HepG2 (cell line): Measurements from ENCODE around the gene NUDT2. TPM values are rescaled to one million over a fixed set of nuclear protein-coding genes. Genes with fewer than 3 reads are reported as not detected.

Experiments used
- DMTF1 ChIP-seq: sonication (generic); formaldehyde crosslinking; IDR thresholded peaks from 2 replicates; pipeline ENCODE4 v1.4.0; 2020; ENCODE audit warnings: mild to moderate bottlenecking, missing genetic modification reagents
- FIP1L1 ChIP-seq: fragments of 200-400 bp; formaldehyde crosslinking; IDR thresholded peaks from 2 replicates; pipeline ENCODE4 v1.6.1; 2018; ENCODE audit warnings: low read depth, mild to moderate bottlenecking, low read length, moderate library complexity, borderline replicate concordance; ENCODE audit not compliant: insufficient read depth
- HES4 ChIP-seq: sonication (generic); formaldehyde crosslinking; IDR thresholded peaks from 2 replicates; pipeline ENCODE4 v1.9.0; 2021; ENCODE audit warnings: mild to moderate bottlenecking, missing genetic modification reagents, borderline replicate concordance
- HNF4G ChIP-seq, 2 experiments: sonication (generic) in 1 of 2; formaldehyde crosslinking in 1 of 2; IDR thresholded peaks; 2 replicates each; pipeline versions ENCODE4 v1.4.0 to v1.6.1; 2011 to 2020; ENCODE audit warnings: borderline replicate concordance in 2 of 2, low read depth in 2 of 2, mild to moderate bottlenecking in 2 of 2, low read length in 1 of 2, missing genetic modification reagents in 1 of 2, moderate library complexity in 1 of 2
- SNRNP70 ChIP-seq: fragments of 200-400 bp; formaldehyde crosslinking; IDR thresholded peaks from 2 replicates; pipeline ENCODE4 v1.6.1; 2017; ENCODE audit warnings: mild to moderate bottlenecking, low read depth, low read length, moderate library complexity
- THAP9 ChIP-seq: sonication (generic); formaldehyde crosslinking; IDR thresholded peaks from 2 replicates; pipeline ENCODE4; 2020; ENCODE audit warnings: missing genetic modification reagents, mild to moderate bottlenecking, borderline replicate concordance
- XRCC5 ChIP-seq: fragments of 200-400 bp; formaldehyde crosslinking; optimal IDR thresholded peaks from 2 replicates; pipeline ENCODE3; 2017; ENCODE audit warnings: mild to moderate bottlenecking, low read length
- polyA plus RNA-seq, 8 experiments: library from polyadenylated mRNA; depleted of rRNA in 3 of 8; stranded (reverse) in 7 of 8; unstranded in 1 of 8; fragments of >200 nt; fragmentation: Illumina TruSeq in 4 of 8; extraction: Trizol in 4 of 8; gene quantifications; 2 replicates each; pipeline versions ENCODE4 v1.2.1 to v1.2.3, GENCODE V29; 2011 to 2016; ENCODE audit warnings: low read depth in 4 of 8, missing spikeins in 1 of 8, mixed read lengths in 1 of 8; ENCODE audit not compliant: insufficient read depth in 1 of 8
- total RNA-seq, 5 experiments: library from RNA; depleted of rRNA; stranded (reverse); fragments of >200 nt; fragmentation: Illumina TruSeq; extraction: Trizol; gene quantifications; 2 replicates each; pipeline ENCODE4 v1.2.3, GENCODE V29; 2016; ENCODE audit warnings: low read depth in 1 of 5
- TF ChIP-seq, protein P1 (sequence below): sonication (generic); formaldehyde crosslinking; conservative IDR thresholded peaks from 2 replicates; pipeline ENCODE4 v1.8.0; 2022; ENCODE audit warnings: low read depth, missing genetic modification reagents
- TF ChIP-seq, protein P2 (sequence below): sonication (generic); formaldehyde crosslinking; IDR thresholded peaks from 2 replicates; pipeline ENCODE4 v1.9.0; 2021; ENCODE audit warnings: missing genetic modification reagents, borderline replicate concordance

The NUDT2 gene
- total and polyA plus RNA-seq, 2 of the 13 experiments (the other 11 are each of a cell fraction or from before 2014, with no cell fraction given), result 19.9 to 24.6 TPM

DNA sequence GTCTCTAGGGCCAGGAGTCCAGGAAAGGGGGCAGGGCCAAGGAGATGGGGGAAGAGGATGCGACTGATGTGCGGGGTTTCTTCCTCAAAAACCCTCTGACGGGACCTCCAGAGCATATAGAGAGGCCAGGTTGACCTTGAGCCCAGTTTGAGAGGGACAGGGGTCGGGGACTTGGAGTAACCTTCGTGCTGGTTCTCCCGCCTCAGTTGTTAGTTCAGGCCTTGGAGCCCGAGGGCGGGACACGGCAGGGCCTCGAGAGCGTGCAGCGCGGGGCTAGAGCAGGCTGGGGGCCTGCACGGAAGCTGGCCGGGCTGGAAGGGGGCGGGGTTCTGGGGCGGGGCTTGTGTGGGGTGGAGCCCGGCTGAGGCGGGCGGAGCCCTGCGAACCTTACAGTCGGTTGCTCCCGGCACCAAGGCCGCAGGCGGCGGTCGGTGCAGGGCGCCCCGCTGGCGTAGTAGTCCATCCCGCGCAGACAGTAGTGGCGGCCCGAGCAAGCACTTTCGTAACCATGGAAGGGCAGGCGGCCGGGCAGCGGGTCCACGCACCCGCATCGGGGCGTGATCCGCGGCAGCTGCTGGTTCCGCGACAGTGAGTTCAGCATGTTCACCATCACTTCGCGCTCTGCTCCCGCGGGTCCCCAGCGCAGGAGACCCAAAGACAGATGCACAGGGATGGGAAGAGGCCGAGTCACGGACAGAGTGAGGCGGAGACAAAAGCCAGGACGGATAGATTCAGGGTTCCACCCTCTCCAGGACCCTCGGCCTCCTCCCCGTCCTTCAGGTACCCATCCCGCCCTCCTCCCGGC, 51.3 kb downstream of the NUDT2 start (continued):
- TF ChIP-seq, protein P1, sequence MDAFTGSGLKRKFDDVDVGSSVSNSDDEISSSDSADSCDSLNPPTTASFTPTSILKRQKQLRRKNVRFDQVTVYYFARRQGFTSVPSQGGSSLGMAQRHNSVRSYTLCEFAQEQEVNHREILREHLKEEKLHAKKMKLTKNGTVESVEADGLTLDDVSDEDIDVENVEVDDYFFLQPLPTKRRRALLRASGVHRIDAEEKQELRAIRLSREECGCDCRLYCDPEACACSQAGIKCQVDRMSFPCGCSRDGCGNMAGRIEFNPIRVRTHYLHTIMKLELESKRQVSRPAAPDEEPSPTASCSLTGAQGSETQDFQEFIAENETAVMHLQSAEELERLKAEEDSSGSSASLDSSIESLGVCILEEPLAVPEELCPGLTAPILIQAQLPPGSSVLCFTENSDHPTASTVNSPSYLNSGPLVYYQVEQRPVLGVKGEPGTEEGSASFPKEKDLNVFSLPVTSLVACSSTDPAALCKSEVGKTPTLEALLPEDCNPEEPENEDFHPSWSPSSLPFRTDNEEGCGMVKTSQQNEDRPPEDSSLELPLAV (CRISPR knock-in tag), result no peak
- TF ChIP-seq FIP1L1 (no peak), XRCC5 (no peak), HNF4G (IDR thresholded peaks at IDR 0.05; ENCODE audit: borderline replicate concordance, low read depth, low read length) (no peak), HNF4G (CRISPR knock-in tag; IDR thresholded peaks at IDR 0.05; ENCODE audit: borderline replicate concordance, low read depth) (no peak), THAP9 (CRISPR knock-in tag) (no peak; the same call in 1 of the 2 replicates), SNRNP70 (no peak), DMTF1 (no peak), HES4 (peak; percentile 75)
- TF ChIP-seq, protein P2, sequence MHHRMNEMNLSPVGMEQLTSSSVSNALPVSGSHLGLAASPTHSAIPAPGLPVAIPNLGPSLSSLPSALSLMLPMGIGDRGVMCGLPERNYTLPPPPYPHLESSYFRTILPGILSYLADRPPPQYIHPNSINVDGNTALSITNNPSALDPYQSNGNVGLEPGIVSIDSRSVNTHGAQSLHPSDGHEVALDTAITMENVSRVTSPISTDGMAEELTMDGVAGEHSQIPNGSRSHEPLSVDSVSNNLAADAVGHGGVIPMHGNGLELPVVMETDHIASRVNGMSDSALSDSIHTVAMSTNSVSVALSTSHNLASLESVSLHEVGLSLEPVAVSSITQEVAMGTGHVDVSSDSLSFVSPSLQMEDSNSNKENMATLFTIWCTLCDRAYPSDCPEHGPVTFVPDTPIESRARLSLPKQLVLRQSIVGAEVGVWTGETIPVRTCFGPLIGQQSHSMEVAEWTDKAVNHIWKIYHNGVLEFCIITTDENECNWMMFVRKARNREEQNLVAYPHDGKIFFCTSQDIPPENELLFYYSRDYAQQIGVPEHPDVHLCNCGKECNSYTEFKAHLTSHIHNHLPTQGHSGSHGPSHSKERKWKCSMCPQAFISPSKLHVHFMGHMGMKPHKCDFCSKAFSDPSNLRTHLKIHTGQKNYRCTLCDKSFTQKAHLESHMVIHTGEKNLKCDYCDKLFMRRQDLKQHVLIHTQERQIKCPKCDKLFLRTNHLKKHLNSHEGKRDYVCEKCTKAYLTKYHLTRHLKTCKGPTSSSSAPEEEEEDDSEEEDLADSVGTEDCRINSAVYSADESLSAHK (CRISPR knock-in tag), result no peak
